ENCODE data around the gene NFE2L1. TPM values are rescaled to one million over a fixed set of nuclear protein-coding genes. Genes with fewer than 3 reads are reported as not detected.
A peak's percentile ranks its signal among the peaks of the same experiment; 100 is the strongest.

The NFE2L1 gene
- total and polyA plus RNA-seq, 2 of the 8 experiments (the other 6 are each of a cell fraction or from before 2014, with no cell fraction given), result 140 to 143 TPM

DNA sequence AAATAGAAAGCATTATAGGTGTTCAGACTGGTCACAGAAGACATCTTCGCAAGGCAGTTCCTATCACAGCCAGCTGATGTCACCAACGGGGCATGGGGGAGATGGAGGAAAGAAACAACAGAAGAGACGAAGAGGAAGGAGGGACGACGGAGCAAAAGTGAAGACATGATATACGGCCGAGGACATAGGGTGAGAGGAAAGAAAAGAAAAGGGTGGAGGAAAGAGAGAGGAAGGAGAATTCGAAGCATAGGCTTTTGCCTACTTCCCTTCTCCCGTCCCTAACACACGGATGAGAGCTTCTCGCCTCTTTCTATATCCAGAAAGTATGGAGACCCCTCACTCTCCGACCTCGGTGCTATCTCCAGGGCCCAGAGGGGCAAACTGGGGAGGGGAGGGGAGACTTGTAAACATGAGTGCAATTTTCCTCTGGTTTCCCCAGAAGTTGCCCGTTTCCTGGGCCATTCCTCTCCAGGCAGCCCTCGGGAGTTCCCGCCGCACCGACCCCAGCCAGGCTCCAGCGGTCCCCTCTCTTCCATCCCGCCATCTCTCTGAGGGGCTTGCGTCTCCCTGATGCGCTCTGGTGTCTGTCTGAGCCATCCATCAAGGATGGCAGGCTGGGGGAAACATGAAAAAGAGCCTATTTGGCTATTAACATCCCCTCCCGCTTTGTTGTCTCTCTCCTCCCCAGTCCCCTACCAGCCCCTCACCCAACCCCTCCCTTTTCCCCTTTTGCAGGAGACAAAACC, 36.6 kb upstream of the NFE2L1 start:
- Histone ChIP-seq H3K23ac (ENCODE audit: insufficient read length) (no peak overlapping the region), H3K18ac (ENCODE audit: extremely low read depth, low read length) (peak overlapping the region; percentile 49; the same call in 1 of the 2 replicates), H2BK120ac (replicated peaks; ENCODE audit: low read depth, low read length) (peak overlapping the region; percentile 21), H3K14ac (ENCODE audit: insufficient read length) (no peak overlapping the region), H3K9ac (replicated peaks in 1 of 4; ENCODE audit: extremely low read depth in 1 of 4, low read depth in 3 of 4, low read length in 3 of 4) (peak overlapping the region in 3 of 4 experiments; percentile 10 to 50 (median 16); a peak in 2 of 7 replicates), H3K36me3 (ENCODE audit: control insufficient read depth in 2 of 4, insufficient read depth in 4 of 4, low read length in 3 of 4) (no peaks in the 10 kb centered on the region), H3K23me2 (ENCODE audit: low read depth, low read length) (peaks cover 8% of the 10 kb centered on the region), H4K20me1 (replicated peaks in 1 of 2; ENCODE audit: control insufficient read depth in 1 of 2, insufficient read depth in 2 of 2, low read length in 2 of 2) (no peaks in the 10 kb centered on the region), H4K5ac (ENCODE audit: insufficient read length, low read depth, low read length) (no peak overlapping the region), H3K4me3 (ENCODE audit: extremely low read depth in 1 of 4, insufficient read depth in 2 of 4, low read depth in 3 of 4, low read length in 4 of 4) (peak overlapping the region; percentile 61 to 75 (median 66)), H2BK5ac (ENCODE audit: low read depth, low read length) (no peak overlapping the region), H3K4me2 (ENCODE audit: insufficient read depth in 1 of 2, low read depth in 2 of 2, low read length in 2 of 2) (peak overlapping the region; percentile 88 to 99), H3K27me3 (replicated peaks in 1 of 4; ENCODE audit: control insufficient read depth in 3 of 4, extremely low read depth in 1 of 4, insufficient read depth in 3 of 4, low read length in 3 of 4) (peaks cover 0 to 13% (median 8%) of the 10 kb centered on the region in 4 experiments; a peak in 6 of 7 replicates), H3K4me1 (replicated peaks in 1 of 4; ENCODE audit: control insufficient read depth in 3 of 4, insufficient read depth in 4 of 4, low read length in 3 of 4) (peaks cover 4 to 14% (median 9%) of the 10 kb centered on the region in 4 experiments), H4K91ac (replicated peaks; ENCODE audit: insufficient read length, low read length) (peak overlapping the region; percentile 4), H3K27ac (ENCODE audit: low read depth, low read length) (no peak overlapping the region), H3K9me3 (ENCODE audit: insufficient read depth in 2 of 2, low read depth in 1 of 2, low read length in 1 of 2) (no peaks in the 10 kb centered on the region), H3K79me2 (ENCODE audit: control insufficient read depth in 1 of 2, insufficient read depth in 2 of 2, low read length in 2 of 2) (no peaks in the 10 kb centered on the region), H4K8ac (ENCODE audit: extremely low read depth, insufficient read depth, low read length) (no peak overlapping the region), H3K4ac (replicated peaks; ENCODE audit: insufficient read length, low read depth, low read length) (no peak overlapping the region), H3K79me1 (ENCODE audit: low read depth, low read length) (no peaks in the 10 kb centered on the region), H2BK12ac (ENCODE audit: low read depth, low read length) (no peak overlapping the region), H3K56ac (replicated peaks; ENCODE audit: insufficient read length, low read depth, low read length) (no peak overlapping the region), H2AK5ac (ENCODE audit: low read depth, low read length) (no peak overlapping the region), H2AFZ (ENCODE audit: low read length) (peak overlapping the region; percentile 96; the same call in 1 of the 2 replicates), H2BK15ac (ENCODE audit: low read length) (no peak overlapping the region), H2BK20ac (ENCODE audit: low read length) (no peak overlapping the region)
- FAIRE-seq, result peak; percentile 82
- DNase-seq (ENCODE audit: low read depth in 1 of 2, low spot score in 2 of 2), result peak in 1 of 2 experiments; percentile 72
- POLR2A ChIA-PET (ENCODE audit: partially characterized antibody), result interaction anchor here (0.6 to 2.2 kb wide), 15 partner anchors 8 to 1588 kb away, joined by 3 to 11 read pairs (median 4); partner anchors contain the start of genes CDK5RAP3 and NFE2L1
- CTCF ChIA-PET (ENCODE audit: partially characterized antibody), result interaction anchor here (0.6 to 27.8 kb wide), 13 partner anchors 9 to 382 kb away, joined by 3 to 698 read pairs (median 4); partner anchors contain the start of genes CDK5RAP3, PNPO, PRR15L and SCRN2
- 7% methylated on average over 21 of the region's 23 CpGs; no CpG with 5 or more reads in 1 of the 2 experiments for WGBS, 2 experiments (ENCODE audit: extremely low coverage in 1 of 2, insufficient coverage in 1 of 2, insufficient read length in 1 of 2, insufficient replicate concordance in 2 of 2, low coverage in 1 of 2, low lambda C conversion rate in 2 of 2, missing lambda C conversion rate in 1 of 2)
- TF ChIP-seq GABPA (IDR thresholded peaks at IDR 0.05; ENCODE audit: borderline replicate concordance, insufficient read depth, low read length), result no peak
- TF ChIP-seq POLR2A (IDR thresholded peaks at IDR 0.05; ENCODE audit: control extremely low read depth in 1 of 2, low read depth in 2 of 2, low read length in 2 of 2), result no peak
- no peak for TF ChIP-seq RFX5 (IDR thresholded peaks at IDR 0.05; ENCODE audit: borderline replicate concordance, low read depth, low read length)
- no peak for TF ChIP-seq FOSL1 (IDR thresholded peaks at IDR 0.05; ENCODE audit: insufficient read depth, low read depth, low read length)
- TF ChIP-seq KDM1A (IDR thresholded peaks at IDR 0.05; ENCODE audit: borderline replicate concordance, low read length), result no peak
- TF ChIP-seq TAF7 (optimal IDR thresholded peaks at IDR 0.05; ENCODE audit: borderline replicate concordance, low read depth, low read length), result no peak
- no peak for TF ChIP-seq POU5F1 (IDR thresholded peaks at IDR 0.05; ENCODE audit: low read depth, low read length)
- no peak for TF ChIP-seq SP2 (IDR thresholded peaks at IDR 0.05; ENCODE audit: low read length)
- no peak for TF ChIP-seq NANOG (IDR thresholded peaks at IDR 0.05; ENCODE audit: insufficient read depth, low read depth, low read length, poor library complexity, severe bottlenecking)
- no peak for TF ChIP-seq TCF12 (IDR thresholded peaks at IDR 0.05; ENCODE audit: low read depth, low read length)
- no peak for TF ChIP-seq EP300 (IDR thresholded peaks at IDR 0.05; ENCODE audit: borderline replicate concordance in 1 of 2, low read depth in 2 of 2, low read length in 2 of 2)
- no peak for TF ChIP-seq TAF1 (IDR thresholded peaks at IDR 0.05; ENCODE audit: low read depth, low read length)

Data from H1 (cell line).